Stomach (tissue), 9 donors: Measurements from ENCODE around the gene TYROBP. TPM values are rescaled to one million over a fixed set of nuclear protein-coding genes. Genes with fewer than 3 reads are reported as not detected.
"Not testable (repeated sequence)": the region's sequence is repeated elsewhere in the genome, so short reads cannot be mapped to it uniquely, and the experiment has no call there.

Experiments used
- DNase-seq, 2 donors: peaks; one replicate each; pipeline versions ENCODE4 v3.0.0 to v3.0.0-alpha.2; 2013 to 2019
- H3K27ac ChIP-seq, 5 donors: fragments of 200-600 bp in 4 of 5; sonication (generic) in 4 of 5; one replicate each; pipeline ENCODE4 v1.5.1; 2013 to 2019; ENCODE audit warnings: mild to moderate bottlenecking in 1 of 5, moderate library complexity in 1 of 5
- H3K27me3 ChIP-seq, 3 donors: fragments of 200-600 bp; sonication (generic); one replicate each; pipeline ENCODE4 v1.5.1; 2017 to 2019; ENCODE audit warnings: mixed run types in 1 of 3
- H3K36me3 ChIP-seq, 4 donors: fragments of 200-600 bp; sonication (generic); 1 replicate in 3 of 4; 2 replicates in 1 of 4; pipeline ENCODE4 v1.5.1; 2016 to 2019
- H3K4me1 ChIP-seq, 4 donors: fragments of 200-600 bp; sonication (generic); one replicate each; pipeline ENCODE4 v1.5.1; 2016 to 2019
- H3K4me3 ChIP-seq, 4 donors: fragments of 200-600 bp; sonication (generic) in 3 of 4; one replicate each; pipeline ENCODE4 v1.5.1; 2016 to 2019; ENCODE audit warnings: mild to moderate bottlenecking in 1 of 4
- H3K9me3 ChIP-seq, 4 donors: fragments of 200-600 bp; sonication (generic); one replicate each; pipeline ENCODE4 v1.5.1; 2016 to 2019
- CTCF ChIP-seq, 7 experiments: fragments of 450-650 bp in 4 of 7; fragments of 200-600 bp in 3 of 7; sonication (generic) in 3 of 7; IDR thresholded peaks; one replicate each; pipeline ENCODE4 v1.5.1; 2016 to 2019; ENCODE audit warnings: antibody characterized with exemption in 7 of 7, control low read depth in 2 of 7, mild to moderate bottlenecking in 1 of 7
- EP300 ChIP-seq: sonication (generic); formaldehyde crosslinking; IDR thresholded peaks from one replicate; pipeline ENCODE4 v1.6.1; 2017; ENCODE audit warnings: antibody characterized with exemption
- POLR2A ChIP-seq, 4 donors: fragments of 450-650 bp; IDR thresholded peaks; one replicate each; pipeline ENCODE4 v1.6.1; 2016; ENCODE audit warnings: antibody characterized with exemption in 4 of 4, control low read depth in 2 of 4, mild to moderate bottlenecking in 1 of 4, moderate library complexity in 1 of 4
- POLR2AphosphoS5 ChIP-seq, 3 donors: sonication (generic); formaldehyde crosslinking; IDR thresholded peaks; one replicate each; pipeline ENCODE4 v1.6.1; 2016; ENCODE audit warnings: antibody characterized with exemption in 3 of 3
- WGBS, 5 donors: extraction: QIAGEN DNeasy Blood & Tissue Kit in 3 of 5; methylation state at CpG; one replicate each; pipeline versions ENCODE4 v1.1.5 to v1.1.7; 2013 to 2018; 5-methylcytosine and 5-hydroxymethylcytosine counted together
- intact Hi-C: fragments of 100-400 bp; cut with DNase I; formaldehyde crosslinking; loops from one replicate; pipeline ENCODE4 v1.15.1; 2023; ENCODE audit warnings: low total_unique reads
- polyA plus RNA-seq, 3 donors: library from polyadenylated mRNA; stranded (reverse); fragments of 200-250 nt; gene quantifications; one replicate each; pipeline ENCODE4 v1.2.3, GENCODE V29; 2013
- total RNA-seq, 5 donors: library from RNA; depleted of rRNA; stranded (reverse); fragments of >200 nt; gene quantifications; one replicate each; pipeline versions ENCODE4 v1.1.0 to v1.2.3, GENCODE V29; 2014 to 2016
- donor health status: healthy with polysubstance abuse.
- donor health status: Bipolar disorder and iron deficiency.
- donor health status: healthy.

TYROBP gene
- total and polyA plus RNA-seq, 8 donors, result 9.4 to 106 (median 55.4) TPM; not detected in 2

DNA sequence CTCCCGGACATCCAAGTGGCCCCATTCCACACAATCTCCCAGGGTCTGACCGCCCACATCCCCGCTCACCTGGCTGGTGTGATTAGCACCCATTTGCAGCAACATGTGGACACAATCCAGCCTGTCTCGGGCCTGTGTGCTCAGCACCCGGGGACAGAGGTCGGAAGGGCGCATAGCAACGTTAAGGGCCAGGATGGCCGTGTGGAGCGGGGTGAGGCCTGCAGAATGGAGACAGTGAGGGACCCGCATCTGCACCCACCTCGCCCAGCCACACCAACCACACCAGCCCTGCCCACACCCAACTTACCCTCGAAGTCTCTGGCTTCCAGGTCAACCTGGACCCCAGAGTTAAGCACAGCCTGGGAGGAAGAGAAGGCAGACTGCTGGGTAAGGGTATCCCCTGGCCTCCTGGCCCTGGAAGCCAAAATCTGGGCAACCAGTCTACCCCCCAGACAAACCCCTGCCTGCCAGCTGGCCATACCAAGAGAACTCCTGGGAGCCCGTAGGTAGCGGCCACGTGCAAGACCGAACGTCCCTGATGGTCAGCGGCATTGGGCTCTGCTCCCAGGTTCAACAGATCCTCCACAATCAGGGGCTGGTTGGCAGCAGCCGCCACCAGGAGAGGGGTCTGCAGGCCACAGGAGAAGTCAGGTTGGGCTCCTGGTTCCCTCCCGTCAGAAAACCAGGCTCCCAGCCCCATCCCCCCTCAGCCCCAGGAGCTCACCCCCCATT lies 12.0 kb downstream of the TYROBP start:
- no peak for DNase-seq
- no peaks in the 10 kb centered on the region for H3K27me3 ChIP-seq
- H3K4me3 ChIP-seq, result no peak overlapping the region
- no peak overlapping the region for H3K27ac ChIP-seq
- H3K4me1 ChIP-seq, result peaks cover 14 to 37% (median 20%) of the 10 kb centered on the region in 4 donors
- peaks cover 27 to 66% (median 64%) of the 10 kb centered on the region in 4 donors for H3K36me3 ChIP-seq
- no peaks in the 10 kb centered on the region for H3K9me3 ChIP-seq
- WGBS, 5 donors, result 81 to 90% (median 89%) methylated on average over 17 to 21 of the region's 21 CpGs
- TF ChIP-seq CTCF (IDR thresholded peaks at IDR 0.05), result no peak
- no peak for TF ChIP-seq POLR2AphosphoS5 (IDR thresholded peaks at IDR 0.05)
- TF ChIP-seq POLR2A (IDR thresholded peaks at IDR 0.05), result no peak
- TF ChIP-seq EP300, result no peak
- intact Hi-C loops, result loop anchor here (5.0 kb wide), 1 partner anchor 36 kb away; no protein-coding TSS in a partner anchor

- no peak overlapping the region for H3K27ac ChIP-seq
- DNase-seq, result no peak
- H3K9me3 ChIP-seq, result no peaks in the 10 kb centered on the region
- no peak overlapping the region for H3K4me3 ChIP-seq
- H3K27me3 ChIP-seq, result no peaks in the 10 kb centered on the region
- peaks cover 12 to 26% (median 15%) of the 10 kb centered on the region in 4 donors for H3K4me1 ChIP-seq
- 90 to 96% (median 94%) methylated on average over 2 of the region's 2 CpGs for WGBS, 5 donors
- intact Hi-C loops, result no loop called here
- peaks cover 36 to 83% (median 81%) of the 10 kb centered on the region in 4 donors for H3K36me3 ChIP-seq
- no peak for TF ChIP-seq POLR2A (IDR thresholded peaks at IDR 0.05)
- no peak for TF ChIP-seq POLR2AphosphoS5 (IDR thresholded peaks at IDR 0.05)
- TF ChIP-seq EP300, result no peak
- TF ChIP-seq CTCF (IDR thresholded peaks at IDR 0.05), result no peak
These were observed 13.8 kb downstream of the TYROBP start for GRCh38 chr19:35894342-35894741.

GRCh38 chr19:35891819-35892218 lies 16.3 kb downstream of the TYROBP start:
- H3K4me3 ChIP-seq, H3K4me1 ChIP-seq, H3K9me3 ChIP-seq, H3K27me3 ChIP-seq, H3K27ac ChIP-seq, DNase-seq, intact Hi-C loops: not testable (repeated sequence)
- peaks cover 50 to 99% (median 96%) of the 10 kb centered on the region in 4 donors for H3K36me3 ChIP-seq
- 89 to 97% (median 93%) methylated on average over 3 of the region's 3 CpGs for WGBS, 5 donors

- H3K9me3 ChIP-seq, result no peaks in the 10 kb centered on the region
- intact Hi-C loops, result no loop called here
- H3K4me3 ChIP-seq, result no peak overlapping the region
- H3K4me1 ChIP-seq, result no peaks in the 10 kb centered on the region
- no peak overlapping the region for H3K27ac ChIP-seq
- no peak for TF ChIP-seq CTCF (IDR thresholded peaks at IDR 0.05)
- TF ChIP-seq POLR2AphosphoS5 (IDR thresholded peaks at IDR 0.05), result no peak
- no peak for TF ChIP-seq EP300
- TF ChIP-seq POLR2A (IDR thresholded peaks at IDR 0.05), result no peak
- WGBS, 5 donors, result 91 to 98% (median 95%) methylated on average over 13 of the region's 13 CpGs
- no peak for DNase-seq
- peaks cover 36 to 85% (median 83%) of the 10 kb centered on the region in 4 donors for H3K36me3 ChIP-seq
- no peaks in the 10 kb centered on the region for H3K27me3 ChIP-seq
These were observed 17.9 kb downstream of the TYROBP start for GRCh38 chr19:35890113-35890650.
